GM18519 (cell line): ENCODE results near the gene SCN5A.

Experiments used
- ATAC-seq: cut with Tn5 transposase; IDR thresholded peaks from one replicate; pipeline ENCODE4 v1.9.1; 2021; ENCODE audit warnings: mild to moderate bottlenecking, moderate library complexity; ENCODE audit not compliant: unreplicated experiment, low FRiP score

The SCN5A gene

GRCh38 chr3:38649500-38650247, at the start of gene SCN5A:
SCN5A (minus strand) TSS chr3:38649687; CDS start chr3:38633307, 16,380 bp downstream.
- peak; percentile 37 for ATAC-seq

DNA sequence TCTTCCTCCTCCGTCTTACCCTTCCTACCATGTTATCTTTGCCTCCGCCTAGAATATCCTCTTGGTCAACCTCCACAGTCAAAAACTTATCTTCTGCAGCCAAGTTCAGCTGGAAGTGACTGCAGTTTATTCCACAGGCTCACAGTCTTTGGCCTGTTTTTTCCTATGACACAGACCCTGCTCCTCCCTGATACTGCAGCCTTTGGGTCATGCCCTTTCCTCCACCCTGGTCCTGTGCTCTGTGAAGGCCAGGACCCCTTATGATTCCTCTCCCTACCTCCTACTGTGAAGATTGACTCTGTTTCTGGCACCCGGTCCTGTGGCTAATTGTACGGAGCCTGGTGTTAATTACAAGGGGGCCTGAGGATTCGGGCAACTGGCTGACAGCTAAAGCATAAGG, 49.3 kb upstream of the SCN5A start:
- ATAC-seq, result no peak

- no peak for ATAC-seq
Measured at GRCh38 chr3:38698061-38698460, 48.6 kb upstream of the SCN5A start.

DNA sequence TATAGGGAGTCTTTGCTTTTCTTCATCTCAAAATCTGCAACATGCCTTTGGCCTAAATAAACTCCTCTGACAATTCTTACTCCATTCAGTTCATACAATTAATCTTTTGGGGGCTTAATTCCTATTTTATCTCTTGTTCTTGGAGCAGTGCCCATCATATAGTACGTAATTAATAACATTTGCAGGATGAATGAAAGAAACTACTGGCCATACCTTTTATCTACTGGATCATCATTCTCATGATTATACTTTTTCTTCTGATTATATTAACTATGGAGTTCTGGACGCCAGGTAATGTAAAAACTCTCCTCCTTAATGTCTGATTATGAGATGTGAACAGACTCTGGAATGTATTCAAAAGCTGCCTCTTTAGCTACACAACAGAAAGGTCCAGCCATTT, 46.5 kb upstream of the SCN5A start:
- ATAC-seq, result no peak

DNA sequence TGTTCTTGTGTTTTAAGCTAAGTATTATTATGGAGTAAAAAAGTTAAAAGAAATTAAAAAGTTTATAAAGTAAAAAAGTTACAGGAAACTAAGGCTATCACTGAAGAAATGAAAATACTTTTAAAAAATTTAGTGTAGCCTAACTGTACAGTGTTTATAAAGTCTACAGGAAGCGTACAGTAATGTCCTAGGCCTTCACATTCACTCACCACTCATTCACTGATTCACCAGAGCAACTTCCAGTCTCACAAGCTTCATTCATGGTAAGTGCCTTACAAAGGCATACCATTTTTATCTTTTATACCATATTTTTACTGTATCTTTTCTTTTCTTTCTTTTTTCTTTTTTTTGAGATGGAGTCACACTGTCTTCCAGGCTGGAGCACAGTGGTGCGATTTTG, 40.7 kb upstream of the SCN5A start:
- ATAC-seq, result no peak

DNA sequence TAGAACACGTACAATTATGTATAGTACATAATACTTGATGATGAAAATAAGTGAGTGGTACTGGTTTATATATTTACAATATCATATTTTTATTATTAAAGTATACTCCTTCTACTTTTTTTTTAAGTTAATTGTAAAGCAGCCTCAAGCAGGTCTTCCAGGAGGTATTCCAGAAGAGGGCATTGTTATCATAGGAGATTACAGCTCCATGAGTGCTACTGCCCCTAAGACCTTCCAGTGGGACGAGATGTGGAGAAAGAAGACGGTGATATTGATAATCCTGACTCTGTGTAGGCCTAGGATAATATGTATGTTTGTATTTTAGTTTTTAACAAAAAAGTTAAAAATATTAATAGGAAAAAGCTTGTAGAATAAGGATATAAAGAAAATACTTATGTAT, 40.3 kb upstream of the SCN5A start:
- ATAC-seq, result no peak

GRCh38 chr3:38689346-38689745, 39.9 kb upstream of the SCN5A start:
- ATAC-seq, result no peak

GRCh38 chr3:38687321-38687720, 37.8 kb upstream of the SCN5A start:
- ATAC-seq, result no peak

- no peak for ATAC-seq
Measured at GRCh38 chr3:38684546-38684945, 35.1 kb upstream of the SCN5A start.

DNA sequence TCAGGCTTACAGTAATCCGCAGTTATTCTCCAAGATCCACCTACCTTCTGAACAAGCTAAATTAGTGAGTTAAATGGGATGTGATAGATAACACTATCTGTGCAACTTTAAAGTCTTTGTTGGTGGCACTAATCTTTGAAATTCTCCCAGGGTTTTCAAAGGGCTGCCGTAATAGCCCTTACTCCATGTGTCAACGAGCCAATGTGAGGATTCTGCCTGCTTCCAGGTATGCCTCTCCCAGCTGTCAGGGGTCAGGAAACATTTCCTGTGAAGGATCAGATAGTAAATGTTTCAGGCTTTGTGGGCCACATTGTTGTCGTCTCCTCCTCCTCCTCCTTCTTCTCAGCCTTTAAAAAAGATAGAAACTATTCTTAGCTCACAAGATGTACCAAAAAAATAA, 20.2 kb upstream of the SCN5A start:
- ATAC-seq, result no peak

DNA sequence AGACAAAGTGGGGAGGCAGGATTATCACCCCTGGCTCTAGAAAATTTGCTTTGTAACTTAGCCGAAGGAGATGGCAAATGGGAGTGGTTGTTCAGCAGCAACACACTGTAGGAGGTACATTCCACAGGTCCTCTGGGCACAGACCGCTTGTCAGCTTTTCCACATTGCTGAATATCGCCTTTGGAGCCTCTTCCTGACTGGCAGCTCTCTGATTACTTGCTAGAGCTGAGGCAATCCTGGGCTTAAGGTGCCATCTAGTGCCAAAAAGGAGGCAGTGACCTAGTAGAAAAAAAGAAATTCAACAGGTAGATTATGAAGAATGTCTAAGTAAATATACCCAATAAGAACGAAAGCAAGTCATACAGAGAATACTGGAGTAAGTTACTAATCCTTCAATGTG, 13.1 kb upstream of the SCN5A start:
- ATAC-seq, result no peak

DNA sequence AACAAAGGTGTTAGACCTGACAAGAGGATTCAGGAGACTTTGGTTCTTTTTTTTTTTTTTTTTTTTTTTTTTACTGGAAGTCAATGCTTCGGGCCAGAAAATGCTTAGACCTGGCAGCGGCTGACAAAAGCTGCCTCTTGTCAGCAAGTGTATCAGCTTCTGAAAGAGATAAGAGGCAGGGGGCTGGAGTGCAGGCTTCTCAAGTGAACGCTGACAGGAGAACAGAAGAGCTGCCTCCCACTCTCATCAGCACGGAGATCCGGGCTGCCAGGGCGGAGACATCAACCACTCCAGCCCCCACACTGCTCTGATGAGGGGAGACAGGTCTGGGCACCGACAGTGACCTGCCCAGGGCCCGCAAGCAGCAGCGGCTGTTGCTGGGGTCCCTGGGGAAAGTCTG, 9.4 kb upstream of the SCN5A start:
- ATAC-seq, result no peak

- ATAC-seq, result no peak
Measured at GRCh38 chr3:38657369-38657768, 7.9 kb upstream of the SCN5A start.

- no peak for ATAC-seq
Measured at GRCh38 chr3:38655708-38656300, 6.3 kb upstream of the SCN5A start.

- ATAC-seq, result no peak
Measured at GRCh38 chr3:38653685-38654537, 4.4 kb upstream of the SCN5A start.

DNA sequence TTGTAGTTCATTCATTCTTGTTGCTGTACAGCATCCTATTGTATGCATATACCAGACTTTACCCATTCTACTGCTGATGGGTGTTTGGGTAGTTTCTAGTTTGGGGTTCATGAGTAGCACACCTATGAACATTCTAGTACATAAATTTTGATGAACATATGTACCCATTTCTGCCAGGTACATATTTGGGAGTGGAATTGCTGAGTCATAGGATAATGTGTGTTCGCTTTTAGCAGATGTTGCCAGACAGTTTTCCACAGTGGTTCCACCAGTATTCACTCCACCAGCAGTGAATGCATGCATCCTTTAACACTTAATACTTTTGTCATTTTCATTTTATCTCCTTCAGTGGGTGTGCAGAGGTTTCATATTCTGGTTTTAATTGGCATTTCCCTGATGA, 3.4 kb upstream of the SCN5A start:
- no peak for ATAC-seq

DNA sequence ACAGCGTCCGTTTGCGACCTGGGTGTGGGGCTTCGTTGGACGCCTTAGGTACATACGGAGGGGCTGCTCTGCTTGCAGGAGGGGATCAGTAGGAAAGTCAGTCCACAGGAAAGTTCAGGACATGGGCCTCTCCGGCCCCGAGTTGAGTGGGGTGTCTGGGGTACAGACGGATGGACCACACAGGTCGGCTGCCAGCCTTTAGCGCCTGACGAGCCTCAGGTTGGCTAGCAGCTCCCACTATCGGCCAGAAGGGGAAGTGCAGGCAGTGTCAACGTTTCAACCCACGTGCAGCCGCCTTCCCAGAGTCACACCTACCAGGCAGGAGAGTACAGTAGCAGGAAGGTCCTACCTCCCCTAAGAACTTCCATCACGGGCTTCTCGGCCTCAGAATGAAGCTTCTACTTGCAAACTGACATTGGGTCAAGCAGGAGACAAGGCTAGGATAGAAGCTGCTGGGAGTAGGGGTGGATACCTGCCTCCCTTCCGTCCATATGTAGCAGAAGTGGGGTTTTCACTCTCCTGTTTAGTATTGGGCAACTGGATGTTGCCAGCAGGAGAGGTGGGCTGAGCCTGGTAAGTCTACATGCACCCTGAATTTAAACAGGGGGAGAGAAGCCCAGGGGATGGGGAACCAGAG, 1.8 kb upstream of the SCN5A start:
- no peak for ATAC-seq

DNA sequence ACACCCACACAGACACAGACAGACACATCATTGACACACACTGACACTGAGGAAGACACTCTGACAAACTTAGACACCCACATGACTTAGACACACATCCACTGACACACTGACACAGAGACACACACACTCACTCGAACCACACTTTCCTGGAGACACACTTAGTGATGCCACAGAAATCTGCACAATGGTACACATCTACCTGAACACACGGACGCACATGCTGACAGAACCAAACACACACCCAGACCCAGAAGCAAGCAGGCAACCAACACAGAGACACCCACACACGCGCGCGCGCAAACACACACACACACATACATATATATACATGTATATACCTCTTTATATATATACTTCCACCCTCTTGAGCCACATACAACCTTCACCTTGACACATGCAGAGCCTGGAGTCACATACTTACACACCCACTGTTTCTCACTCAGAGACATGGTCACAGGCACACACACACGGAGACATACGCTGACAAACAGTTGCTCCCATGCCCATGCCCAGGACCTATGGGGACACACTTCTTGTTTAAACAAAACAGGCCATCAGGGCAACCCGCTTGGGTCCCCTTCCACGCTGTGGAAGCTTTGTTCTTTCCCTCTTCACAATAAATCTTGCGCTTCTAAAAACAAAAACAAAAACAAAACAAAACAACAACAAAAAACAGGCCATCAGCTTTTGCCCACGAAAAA, 913 bp upstream of the SCN5A start:
- no peak for ATAC-seq

- peak; percentile 7 for ATAC-seq
Measured at GRCh38 chr3:38648659-38649499, 608 bp downstream of the SCN5A start.
